HG02642 (cell line): ENCODE measurements around the gene AOAH.

Experiments
- ATAC-seq: cut with Tn5 transposase; IDR thresholded peaks from one replicate; pipeline ENCODE4 v1.9.1; 2021; ENCODE audit warnings: mild to moderate bottlenecking; ENCODE audit not compliant: unreplicated experiment, poor library complexity

Gene AOAH

GRCh38 chr7:36723951-36724664 lies at the start of gene AOAH:
AOAH (minus strand) TSS chr7:36724494; CDS start chr7:36724148, 346 bp downstream.
- peak; percentile 91 for ATAC-seq

GRCh38 chr7:36766451-36766850 lies 42.2 kb upstream of the AOAH start:
- no peak for ATAC-seq

- ATAC-seq: no peak
Measured at GRCh38 chr7:36765605-36766004, 41.3 kb upstream of the AOAH start.

GRCh38 chr7:36764929-36765328 lies 40.6 kb upstream of the AOAH start:
- ATAC-seq: no peak

- ATAC-seq: no peak
Measured at GRCh38 chr7:36763132-36763816, 39.0 kb upstream of the AOAH start.

GRCh38 chr7:36762394-36762793 lies 38.1 kb upstream of the AOAH start:
- no peak for ATAC-seq

GRCh38 chr7:36761835-36762234 lies 37.5 kb upstream of the AOAH start:
- ATAC-seq: no peak

GRCh38 chr7:36760856-36761762 lies 36.8 kb upstream of the AOAH start:
- no peak for ATAC-seq

GRCh38 chr7:36758879-36759278 lies 34.6 kb upstream of the AOAH start:
- no peak for ATAC-seq

GRCh38 chr7:36755484-36755883 lies 31.2 kb upstream of the AOAH start:
- ATAC-seq: no peak

GRCh38 chr7:36752026-36752711 lies 27.9 kb upstream of the AOAH start:
- ATAC-seq: no peak

- no peak for ATAC-seq
Measured at GRCh38 chr7:36750451-36750850, 26.2 kb upstream of the AOAH start.

GRCh38 chr7:36749282-36749960 lies 25.1 kb upstream of the AOAH start:
- ATAC-seq: no peak

GRCh38 chr7:36748017-36748487 lies 23.8 kb upstream of the AOAH start:
- ATAC-seq: peak; percentile 57

- ATAC-seq: no peak
Measured at GRCh38 chr7:36747280-36748016, 23.2 kb upstream of the AOAH start.

- ATAC-seq: no peak
Measured at GRCh38 chr7:36746347-36746746, 22.1 kb upstream of the AOAH start.

GRCh38 chr7:36742911-36743775 lies 18.8 kb upstream of the AOAH start:
- ATAC-seq: peak; percentile 70

GRCh38 chr7:36741866-36742265 lies 17.6 kb upstream of the AOAH start:
- no peak for ATAC-seq
